Brain pericyte (primary cell): ENCODE data around the gene VPS35L.

Source experiments
- DNase-seq: peaks from one replicate; pipeline ENCODE4 v3.0.0-alpha.2; 2012; ENCODE audit warnings: low read depth, low spot score

The VPS35L gene

GRCh38 chr16:19691161-19691711, 135.7 kb downstream of the VPS35L start:
- DNase-seq, result no peak

DNA sequence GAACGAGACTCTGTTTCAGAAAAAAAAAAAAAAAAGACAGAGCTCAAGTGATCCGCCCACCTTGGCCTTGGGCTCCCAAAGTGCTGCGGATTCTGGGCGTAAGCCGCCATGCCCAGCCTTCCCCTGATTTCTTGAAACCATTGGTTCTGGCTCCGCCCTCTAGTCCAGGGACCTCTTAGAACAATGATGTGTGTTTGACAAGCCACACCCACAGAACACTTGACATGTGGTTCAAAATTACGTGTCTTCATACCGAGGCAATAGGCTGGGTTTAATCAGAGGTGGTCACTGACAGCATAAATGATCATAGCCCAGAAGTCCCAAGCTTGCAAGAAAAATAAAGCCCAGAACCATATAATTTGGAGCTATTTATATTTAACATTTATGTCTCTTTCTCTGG, 139.5 kb downstream of the VPS35L start:
- DNase-seq, result no peak

DNA sequence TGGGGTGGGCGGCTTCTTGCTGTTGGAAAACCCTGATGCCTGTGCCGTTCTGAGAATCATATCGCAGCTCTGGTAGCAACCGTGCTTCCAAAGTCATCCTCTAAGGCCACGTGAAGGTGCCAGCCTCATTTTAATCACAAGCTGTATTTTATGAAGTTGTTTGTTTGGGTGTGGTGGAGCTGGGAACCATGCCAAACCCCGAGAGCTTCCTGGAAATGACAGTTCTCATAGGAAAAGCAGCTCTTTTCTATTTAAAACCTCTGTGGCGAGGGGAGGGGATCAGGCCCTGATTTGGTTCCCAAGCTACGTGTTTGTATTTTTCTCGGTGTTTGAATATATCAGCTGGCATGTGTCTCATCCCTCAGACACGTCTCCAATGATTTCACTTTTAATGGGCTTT, 140.8 kb downstream of the VPS35L start:
- no peak for DNase-seq

- DNase-seq, result no peak
Measured at GRCh38 chr16:19696961-19697360, 141.5 kb downstream of the VPS35L start.

DNA sequence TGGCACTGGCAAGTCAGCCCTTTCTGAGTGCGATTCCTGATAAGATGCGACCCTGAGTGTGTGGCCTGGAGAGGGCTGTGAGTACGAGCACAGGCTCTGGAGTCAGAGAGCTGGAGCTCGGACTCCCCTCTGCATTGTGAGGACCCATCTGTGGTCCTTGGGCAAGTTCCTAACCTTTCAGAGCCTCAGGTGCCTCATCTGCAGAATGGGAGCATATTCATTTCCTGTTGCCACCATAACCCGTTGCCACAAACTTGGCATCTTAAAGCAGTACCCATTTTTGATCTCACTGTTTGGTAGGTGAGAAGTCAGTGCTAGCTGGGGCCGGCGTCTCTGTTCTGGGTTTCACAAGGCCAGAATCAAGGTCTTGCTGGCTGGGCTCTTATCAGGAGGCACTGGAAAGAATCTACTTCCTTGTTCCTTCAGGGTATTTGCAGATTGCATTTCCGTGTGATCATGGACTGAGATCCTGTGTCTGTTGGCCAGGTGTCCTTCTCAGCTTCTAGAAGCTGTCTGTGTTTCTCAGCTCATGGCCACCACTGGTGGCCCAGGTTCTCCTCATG, 142.3 kb downstream of the VPS35L start:
- DNase-seq, result no peak

GRCh38 chr16:19698480-19699465, 143.3 kb downstream of the VPS35L start:
- DNase-seq, result no peak

DNA sequence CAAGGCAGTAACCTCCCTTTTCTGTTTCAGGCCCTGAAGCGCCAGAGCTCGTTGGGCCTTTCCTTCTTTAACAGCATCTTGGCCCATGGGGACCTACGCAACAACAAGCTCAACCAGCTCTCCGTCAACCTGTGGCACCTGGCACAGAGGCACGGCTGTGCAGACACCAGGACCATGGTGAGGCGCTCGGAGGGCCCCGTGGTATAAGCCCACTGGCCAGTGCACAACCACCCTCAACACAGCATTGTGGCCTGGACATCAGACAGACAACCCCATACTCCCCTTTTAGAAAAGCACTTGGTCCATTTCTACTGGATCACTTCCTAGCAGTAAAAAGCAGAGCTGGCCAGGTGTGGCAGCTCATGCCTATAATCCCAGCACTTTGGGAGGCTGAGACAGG, 144.0 kb downstream of the VPS35L start:
- no peak for DNase-seq

- DNase-seq, result no peak
Measured at GRCh38 chr16:19700319-19700781, 144.8 kb downstream of the VPS35L start.

DNA sequence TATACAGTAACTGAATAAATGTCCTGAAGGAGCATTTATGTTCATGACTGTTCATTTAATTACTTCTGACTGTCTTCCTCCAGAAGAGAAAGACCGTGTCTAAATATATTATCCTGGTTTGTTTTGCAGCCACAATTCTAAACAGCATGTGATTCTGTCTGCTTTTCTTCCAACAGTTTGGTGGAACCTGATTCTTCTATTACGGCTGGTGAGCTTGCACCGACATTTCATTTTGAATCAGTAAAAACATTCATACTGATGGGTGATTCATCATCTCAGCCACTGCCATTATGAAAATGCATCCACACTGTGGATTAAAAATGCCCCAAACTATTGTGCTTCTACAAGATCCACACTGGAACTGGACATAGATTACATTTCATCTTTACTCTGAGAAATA, 145.6 kb downstream of the VPS35L start:
- DNase-seq, result no peak

- no peak for DNase-seq
Measured at GRCh38 chr16:19703172-19703889, 147.8 kb downstream of the VPS35L start.

- no peak for DNase-seq
Measured at GRCh38 chr16:19704321-19705145, 149.0 kb downstream of the VPS35L start.

- DNase-seq, result no peak
Measured at GRCh38 chr16:19705146-19705501, 149.6 kb downstream of the VPS35L start.

- DNase-seq, result no peak
Measured at GRCh38 chr16:19705843-19706242, 150.3 kb downstream of the VPS35L start.

DNA sequence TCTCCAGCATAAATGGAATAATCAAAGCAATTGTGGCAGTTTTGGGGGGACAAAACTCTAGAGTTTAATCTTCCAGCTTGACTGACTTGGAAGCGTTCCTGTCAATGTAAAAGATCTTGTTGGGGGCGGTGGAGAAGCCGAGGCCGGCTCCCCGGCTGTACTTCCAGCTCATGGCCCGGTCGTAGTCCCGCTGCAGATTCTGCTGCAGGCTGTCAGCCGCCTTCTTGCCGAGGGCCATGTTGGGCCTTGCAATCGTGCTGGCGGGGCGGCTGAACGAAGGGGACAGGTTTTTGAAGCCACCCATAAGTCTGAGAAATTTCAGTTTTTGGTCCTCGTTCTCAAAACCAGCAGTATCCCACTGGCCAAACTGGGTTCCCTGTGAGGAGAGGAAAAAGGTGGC, 151.3 kb downstream of the VPS35L start:
- DNase-seq, result no peak

GRCh38 chr16:19707569-19708295, 152.2 kb downstream of the VPS35L start:
- no peak for DNase-seq

GRCh38 chr16:19708296-19709205, 153.0 kb downstream of the VPS35L start:
- DNase-seq, result no peak

- no peak for DNase-seq
Measured at GRCh38 chr16:19709381-19710136, 154.1 kb downstream of the VPS35L start.

DNA sequence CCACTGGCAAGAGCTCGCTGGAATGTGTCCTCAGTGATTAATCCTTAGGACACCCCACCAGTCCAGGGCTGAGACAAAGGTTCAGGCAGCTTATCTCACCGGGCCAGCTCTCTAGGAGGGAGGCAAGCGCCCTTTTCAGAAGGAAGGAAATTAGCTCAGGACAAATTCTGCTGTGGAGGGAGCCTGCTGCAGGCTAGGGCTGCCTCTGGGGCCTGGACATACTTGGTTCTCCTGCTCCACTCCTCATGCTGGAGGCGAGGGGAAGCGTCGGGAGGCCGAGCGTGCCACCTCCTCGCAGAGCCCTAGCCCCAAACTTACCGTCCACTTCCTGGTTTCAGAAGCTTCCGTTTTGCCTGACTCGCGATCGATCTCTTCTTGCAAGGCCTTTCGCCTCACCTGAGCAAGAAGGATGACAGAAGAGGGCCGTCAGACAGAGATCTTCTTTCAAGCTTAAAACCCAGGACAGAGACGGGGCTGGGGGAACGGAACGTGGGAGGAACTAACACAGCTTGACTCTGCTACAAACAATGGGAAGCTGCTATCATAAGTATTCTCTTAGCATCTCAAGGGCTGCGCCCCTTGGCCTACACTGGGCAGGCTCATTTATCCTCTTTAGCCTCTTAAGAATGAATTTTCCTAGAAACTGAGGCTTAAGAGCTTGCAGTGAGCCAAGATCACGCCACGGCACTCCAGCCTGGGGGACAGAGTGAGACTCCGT, 154.8 kb downstream of the VPS35L start:
- no peak for DNase-seq
